Bronchial epithelial cell (primary cell): ENCODE results near the gene AP1G1. TPM values are rescaled to one million over a fixed set of nuclear protein-coding genes. Genes with fewer than 3 reads are reported as not detected.

Experiments used
- DNase-seq: peaks from one replicate; pipeline ENCODE4 v3.0.0-alpha.2; 2010; ENCODE audit warnings: low read depth
- FAIRE-seq: peaks from 2 replicates; lab custom pipeline; 2011; peaks lifted over from hg19 to GRCh38; lab: Jason Lieb, UNC
- H3K27me3 ChIP-seq: 2 replicates; pipeline ENCODE4 v1.5.1; 2011; ENCODE audit warnings: low read length; ENCODE audit not compliant: control insufficient read depth, insufficient read depth
- H3K36me3 ChIP-seq: 2 replicates; pipeline ENCODE4 v1.5.1; 2011; ENCODE audit warnings: low read length; ENCODE audit not compliant: control insufficient read depth, insufficient read depth
- H3K4me3 ChIP-seq: 2 replicates; pipeline ENCODE4 v1.5.1; 2011; ENCODE audit warnings: mild to moderate bottlenecking, low read depth, low read length, control low read depth
- CTCF ChIP-seq: IDR thresholded peaks from 2 replicates; pipeline ENCODE4 v1.5.1; 2011; ENCODE audit warnings: mild to moderate bottlenecking, moderate library complexity, low read length, control low read depth, inconsistent platforms; ENCODE audit not compliant: insufficient read depth, severe bottlenecking
- total RNA-seq: library from RNA; depleted of rRNA; stranded (reverse); fragments of >200 nt; gene quantifications from 2 replicates; pipeline ENCODE4 v1.2.1, GENCODE V29; 2014

Gene AP1G1
- total RNA-seq, 1 donor from 2014 or later, result 29.5 TPM

GRCh38 chr16:71727551-71728324 is 80.9 kb downstream of the AP1G1 start:
- DNase-seq, result no peak
- no peak for FAIRE-seq
- Histone ChIP-seq H3K27me3 (no peaks in the 10 kb centered on the region), H3K4me3 (no peak overlapping the region), H3K36me3 (peaks cover 5% of the 10 kb centered on the region)
- no peak for TF ChIP-seq CTCF

GRCh38 chr16:71726476-71727315 is 81.9 kb downstream of the AP1G1 start:
- FAIRE-seq, result no peak
- no peak for DNase-seq
- Histone ChIP-seq H3K4me3 (no peak overlapping the region), H3K36me3 (no peaks in the 10 kb centered on the region), H3K27me3 (no peaks in the 10 kb centered on the region)
- TF ChIP-seq CTCF, result no peak

GRCh38 chr16:71724320-71724751 is 84.3 kb downstream of the AP1G1 start, which contains the start of gene PHLPP2:
PHLPP2 (minus strand) TSS chr16:71724701; CDS start chr16:71714795, 9,906 bp downstream.
- DNase-seq, result no peak
- no peak for FAIRE-seq
- no peak for TF ChIP-seq CTCF
- H3K4me3 ChIP-seq, result peak within 1 kb of the TSS; percentile 66
- H3K27me3 ChIP-seq, result no peaks in the 10 kb centered on the region
- H3K36me3 ChIP-seq, result no peaks in the 10 kb centered on the region

GRCh38 chr16:71723537-71724319 is 84.9 kb downstream of the AP1G1 start:
- no peaks in the 10 kb centered on the region for H3K36me3 ChIP-seq
- no peaks in the 10 kb centered on the region for H3K27me3 ChIP-seq
- FAIRE-seq (no peak), DNase-seq (peak; percentile 29)
- peak; percentile 9 for TF ChIP-seq CTCF
- peak overlapping the region; percentile 66 for H3K4me3 ChIP-seq

GRCh38 chr16:71722801-71723536 is 85.7 kb downstream of the AP1G1 start:
- peak; percentile 52 for DNase-seq
- no peak for FAIRE-seq
- H3K36me3 ChIP-seq, result no peaks in the 10 kb centered on the region
- H3K27me3 ChIP-seq, result no peaks in the 10 kb centered on the region
- peak overlapping the region; percentile 66 for H3K4me3 ChIP-seq
- no peak for TF ChIP-seq CTCF
